Measurements from ENCODE around the gene HEPH.

GRCh38 chrX:66233209-66233608, 69.2 kb downstream of the HEPH start:
- TF ChIP-seq CHD2 (IDR thresholded peaks at IDR 0.05; ENCODE audit: low read length, partially characterized antibody) (no peak), POLR2A (IDR thresholded peaks at IDR 0.05; ENCODE audit: low read length) (no peak), MAZ (IDR thresholded peaks at IDR 0.05; ENCODE audit: borderline replicate concordance, low read depth, low read length) (no peak), JUNB (IDR thresholded peaks at IDR 0.05) (no peak), CTCF (IDR thresholded peaks at IDR 0.05) (no peak), REST (IDR thresholded peaks at IDR 0.05) (no peak), NR3C1 (IDR thresholded peaks at IDR 0.05) (no peak), MYC (IDR thresholded peaks at IDR 0.05; ENCODE audit: borderline replicate concordance, low read length) (no peak), MAX (IDR thresholded peaks at IDR 0.05) (no peak), MAFK (IDR thresholded peaks at IDR 0.05; ENCODE audit: partially characterized antibody) (no peak), JUN (IDR thresholded peaks at IDR 0.05) (no peak)

Measured in A549 (cell line).